ENCODE data around the gene DPF1.

Gene DPF1

DNA sequence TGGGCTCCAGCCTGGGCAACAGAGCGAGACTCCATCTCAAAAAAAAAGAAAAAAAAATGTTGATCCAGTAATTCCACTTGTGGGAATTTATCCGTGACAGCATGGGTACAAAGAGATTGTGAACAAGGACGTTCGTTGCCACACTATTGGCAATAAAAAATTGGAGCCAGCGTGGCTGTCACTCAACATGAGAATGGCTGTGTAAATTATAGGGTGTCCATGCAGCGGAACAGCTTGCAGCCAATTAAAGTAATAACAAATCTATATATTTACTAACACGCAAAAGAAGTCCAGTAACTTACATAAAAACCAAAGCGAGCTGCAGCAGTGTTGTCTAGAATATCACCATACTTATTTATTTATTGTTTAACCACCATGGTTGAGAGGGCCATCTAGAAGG, 19.3 kb downstream of the DPF1 start:
- no peak for DNase-seq (ENCODE audit: insufficient read length, low spot score)
- no peak for TF ChIP-seq POLR2A (IDR thresholded peaks at IDR 0.05; ENCODE audit: low read depth, low read length)
- no peak for FAIRE-seq

DNA sequence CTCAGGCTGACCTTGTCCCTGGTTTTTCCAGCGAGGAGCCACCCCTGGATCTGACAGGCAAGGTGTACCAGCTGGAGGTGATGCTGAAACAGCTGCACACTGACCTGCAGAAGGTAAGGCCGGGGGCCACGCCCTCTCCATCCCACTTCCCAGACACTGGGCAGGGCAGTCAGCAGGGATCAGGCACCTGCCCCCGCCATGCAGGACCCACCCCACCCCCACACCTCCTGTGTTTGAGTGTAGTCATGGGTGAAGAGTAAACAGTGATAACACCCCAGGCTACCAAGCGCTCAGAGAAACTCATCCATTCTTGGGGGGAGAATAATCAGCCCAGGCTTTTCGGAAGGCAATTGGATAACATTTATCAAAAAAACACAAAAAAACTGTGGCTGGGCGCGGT, 19.9 kb downstream of the DPF1 start:
- no peak for DNase-seq (ENCODE audit: insufficient read length, low spot score)
- no peak for TF ChIP-seq POLR2A (IDR thresholded peaks at IDR 0.05; ENCODE audit: low read depth, low read length)
- FAIRE-seq: no peak

DNA sequence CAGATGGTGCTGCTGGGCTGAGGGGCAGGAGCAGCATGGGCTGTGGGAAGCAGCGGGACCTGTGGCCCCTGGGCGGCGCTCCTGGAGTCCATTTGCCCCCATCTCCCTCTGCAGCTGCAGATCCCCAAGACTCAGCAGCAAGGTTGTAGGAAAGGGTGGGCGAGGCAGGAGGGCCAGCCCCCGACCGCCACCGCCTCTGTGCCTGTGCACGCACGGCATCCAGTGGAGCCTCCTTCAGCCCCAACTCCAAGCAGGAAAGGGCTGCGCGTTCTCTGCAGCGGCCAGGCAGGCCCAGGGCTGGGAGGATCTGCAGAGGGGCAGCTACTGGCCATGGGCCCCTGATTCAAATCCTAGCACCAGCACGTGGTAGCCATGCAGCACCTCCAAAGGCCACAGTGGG, 20.8 kb downstream of the DPF1 start:
- no peak for FAIRE-seq
- no peak for TF ChIP-seq POLR2A (IDR thresholded peaks at IDR 0.05; ENCODE audit: low read depth, low read length)
- no peak for DNase-seq (ENCODE audit: insufficient read length, low spot score)

DNA sequence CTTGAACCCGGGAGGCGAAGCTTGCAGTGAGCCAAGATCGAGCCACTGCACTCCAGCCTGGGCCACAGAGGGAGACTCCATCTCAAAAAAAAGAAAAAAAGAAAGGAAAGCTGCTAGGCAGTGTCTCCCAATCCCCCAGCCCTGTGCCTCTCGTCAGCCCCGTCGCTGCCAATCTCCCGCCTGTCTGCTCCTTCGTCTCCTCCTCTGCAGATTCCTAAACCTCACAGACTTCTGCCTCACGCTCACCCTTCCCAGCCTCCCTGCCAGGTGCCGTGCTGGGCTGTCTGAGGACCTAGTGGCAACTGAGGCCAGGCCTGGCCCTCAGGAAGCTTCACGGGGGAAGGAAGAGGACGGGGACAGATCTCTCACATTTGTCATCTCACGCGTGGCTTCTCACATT, 21.5 kb downstream of the DPF1 start:
- TF ChIP-seq POLR2A (IDR thresholded peaks at IDR 0.05; ENCODE audit: low read depth, low read length): no peak
- DNase-seq (ENCODE audit: insufficient read length, low spot score) (no peak), FAIRE-seq (no peak)

DNA sequence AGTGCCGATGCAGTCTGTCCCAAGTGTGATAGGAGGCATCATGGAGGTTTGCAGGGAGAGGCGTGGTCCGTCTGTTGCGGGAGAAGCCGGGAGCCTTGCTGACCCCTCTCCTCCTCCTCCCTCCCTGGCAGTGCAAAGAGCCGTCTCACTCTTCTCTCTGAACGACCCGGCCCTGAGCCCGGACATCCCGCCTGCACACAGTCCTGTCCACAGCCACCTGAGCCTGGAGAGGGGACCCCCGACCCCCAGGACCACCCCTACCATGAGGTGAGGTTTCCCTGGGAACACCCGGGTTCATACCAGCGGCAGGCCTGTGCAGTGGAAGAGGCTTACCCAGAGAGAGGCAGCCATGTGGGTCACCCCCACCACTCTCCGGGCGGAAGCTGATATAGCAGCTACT, 22.3 kb downstream of the DPF1 start:
- FAIRE-seq (no peak), DNase-seq (ENCODE audit: insufficient read length, low spot score) (no peak)
- TF ChIP-seq POLR2A (IDR thresholded peaks at IDR 0.05; ENCODE audit: low read depth, low read length): no peak

DNA sequence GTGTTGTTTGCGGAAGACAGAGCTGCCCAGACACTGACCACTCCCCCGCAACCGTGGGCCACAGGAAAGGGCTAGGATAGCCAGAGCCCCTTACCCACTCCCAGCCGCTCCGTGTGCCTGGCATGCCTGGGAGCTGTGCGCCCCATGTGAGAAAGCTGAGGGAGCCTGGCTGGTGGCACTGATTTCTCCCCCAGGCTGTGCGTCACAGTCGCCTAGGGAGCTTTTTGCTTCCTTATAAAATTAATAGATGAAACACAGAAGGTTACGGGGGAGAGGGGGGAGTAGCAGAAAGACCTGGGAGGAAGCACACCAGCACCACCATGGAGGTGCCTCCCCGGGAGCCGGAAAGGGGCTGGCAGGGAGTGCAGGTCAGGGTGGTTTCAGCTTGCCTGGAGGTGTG, 24.7 kb downstream of the DPF1 start:
- TF ChIP-seq POLR2A (IDR thresholded peaks at IDR 0.05; ENCODE audit: low read depth, low read length): no peak
- DNase-seq (ENCODE audit: insufficient read length, low spot score) (no peak), FAIRE-seq (no peak)

DNA sequence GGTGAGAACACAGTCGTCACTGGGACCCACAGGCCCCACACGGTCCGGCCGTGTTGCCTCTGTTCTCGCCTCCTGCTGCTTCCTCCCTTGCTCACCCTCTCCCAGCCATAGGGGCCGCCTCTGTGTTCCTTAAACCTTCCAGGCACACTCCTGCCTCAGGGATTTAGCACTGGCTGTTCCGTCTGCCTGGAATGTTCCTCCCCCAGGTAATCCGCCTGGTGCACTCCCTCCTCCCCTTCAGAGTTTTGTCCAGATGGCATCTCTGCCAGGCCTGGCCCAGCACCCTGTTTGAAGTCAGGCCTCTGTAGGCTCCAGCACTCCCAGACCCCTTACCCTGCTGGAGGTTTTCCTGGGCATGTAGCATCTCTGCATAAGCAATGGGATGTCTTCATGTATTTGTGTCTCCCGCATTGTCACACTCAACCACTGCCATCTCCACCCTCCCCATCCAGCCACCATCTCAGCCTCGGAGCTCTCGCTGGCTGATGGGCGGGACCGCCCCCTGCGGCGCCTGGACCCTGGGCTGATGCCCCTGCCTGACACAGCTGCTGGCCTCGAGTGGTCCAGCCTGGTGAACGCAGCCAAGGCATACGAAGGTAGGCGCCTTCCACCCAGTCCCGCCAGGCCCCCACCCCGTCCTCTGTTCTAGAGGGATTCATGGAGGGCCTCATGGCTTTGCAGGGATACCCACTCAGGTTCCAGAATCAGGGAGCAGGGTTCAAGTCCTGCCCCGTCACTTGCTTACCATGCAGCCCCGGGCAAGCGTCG, 25.9 kb downstream of the DPF1 start:
- no peak for TF ChIP-seq POLR2A (IDR thresholded peaks at IDR 0.05; ENCODE audit: low read depth, low read length)
- DNase-seq (ENCODE audit: insufficient read length, low spot score): no peak
- FAIRE-seq: no peak

DNA sequence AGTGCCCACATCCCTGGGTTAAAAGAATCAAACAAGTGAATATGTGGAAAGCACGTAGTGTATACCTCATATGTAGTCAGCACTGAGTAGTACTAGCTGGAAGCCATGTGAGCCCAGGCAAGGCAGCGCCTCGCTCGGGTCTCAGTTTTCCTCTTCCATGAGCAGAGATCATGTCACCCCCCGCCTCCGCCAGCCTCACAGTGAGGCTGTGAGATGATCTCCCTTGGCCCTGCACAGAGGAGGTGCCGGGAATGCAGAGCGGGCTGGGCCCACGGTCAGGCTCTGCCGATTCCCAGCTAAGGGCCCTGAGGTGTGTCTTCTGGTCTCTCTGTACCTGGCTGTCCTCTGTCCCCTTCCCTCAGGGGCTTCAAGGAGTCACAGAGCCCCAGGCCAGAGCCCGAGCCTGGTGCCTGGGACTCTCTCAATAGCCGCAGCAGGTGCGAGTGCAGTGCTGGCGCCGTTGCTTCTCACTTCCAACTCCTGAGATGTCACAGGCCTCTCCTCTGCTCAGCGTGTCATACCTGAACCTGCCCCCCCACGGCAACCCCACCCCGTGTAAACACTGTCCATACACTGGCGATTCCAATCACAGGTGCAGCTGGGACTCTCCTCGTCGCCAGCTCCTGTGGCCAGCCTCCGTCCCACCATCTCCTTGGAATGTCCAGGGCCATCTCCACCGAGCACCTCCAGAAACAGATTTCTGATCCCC, 26.9 kb downstream of the DPF1 start:
- TF ChIP-seq POLR2A (IDR thresholded peaks at IDR 0.05; ENCODE audit: low read depth, low read length): no peak
- DNase-seq (ENCODE audit: insufficient read length, low spot score) (no peak), FAIRE-seq (no peak)

DNA sequence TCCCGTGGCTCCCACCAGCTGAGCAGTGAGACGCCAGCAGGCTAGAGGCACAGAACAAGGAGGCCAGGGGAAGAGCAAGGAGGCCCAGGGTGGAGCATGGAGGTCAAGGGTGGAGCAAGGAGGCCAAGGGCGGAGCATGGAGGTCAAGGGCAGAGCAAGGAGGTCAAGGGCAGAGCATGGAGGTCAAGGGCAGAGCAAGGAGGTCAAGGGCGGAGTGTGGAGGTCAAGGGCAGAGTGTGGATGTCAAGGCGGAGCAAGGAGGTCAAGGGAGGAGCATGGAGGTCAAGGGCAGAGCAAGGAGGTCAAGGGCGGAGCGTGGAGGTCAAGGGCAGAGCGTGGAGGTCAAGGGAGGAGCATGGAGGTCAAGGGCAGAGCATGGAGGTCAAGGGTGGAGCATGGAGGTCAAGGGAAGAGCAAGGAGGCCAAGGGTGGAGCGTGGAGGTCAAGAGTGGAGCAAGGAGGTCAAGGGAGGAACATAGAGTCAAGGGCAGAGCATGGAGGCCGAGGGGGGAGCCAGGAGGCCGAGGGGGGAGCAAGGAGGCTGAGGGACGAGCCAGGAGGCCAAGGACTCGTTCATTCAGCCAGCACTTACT, 27.7 kb downstream of the DPF1 start:
- FAIRE-seq: no peak
- DNase-seq (ENCODE audit: insufficient read length, low spot score): no peak
- no peak for TF ChIP-seq POLR2A (IDR thresholded peaks at IDR 0.05; ENCODE audit: low read depth, low read length)

DNA sequence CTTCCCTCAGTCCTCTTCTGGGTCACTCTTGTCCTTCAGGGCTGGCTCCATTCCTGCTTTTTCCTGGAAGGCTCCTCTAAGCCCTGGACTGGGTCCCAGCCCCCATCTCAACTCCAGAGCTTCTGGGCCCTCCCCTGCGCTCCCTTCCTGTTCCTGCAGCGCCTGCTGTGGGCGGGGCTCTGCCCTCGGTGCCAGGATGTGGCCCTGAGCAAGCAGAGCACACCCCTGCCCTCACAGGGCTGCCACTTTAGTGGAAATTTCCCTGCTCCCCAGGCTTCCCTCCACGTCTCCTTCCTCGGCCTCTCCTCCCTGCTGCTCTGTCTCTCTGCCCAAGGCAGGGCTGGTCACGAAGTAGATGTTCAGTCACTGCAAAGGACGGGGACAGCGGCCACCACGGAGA, 28.8 kb downstream of the DPF1 start:
- DNase-seq (ENCODE audit: insufficient read length, low spot score): no peak
- TF ChIP-seq POLR2A (IDR thresholded peaks at IDR 0.05; ENCODE audit: low read depth, low read length): no peak
- no peak for FAIRE-seq

DNA sequence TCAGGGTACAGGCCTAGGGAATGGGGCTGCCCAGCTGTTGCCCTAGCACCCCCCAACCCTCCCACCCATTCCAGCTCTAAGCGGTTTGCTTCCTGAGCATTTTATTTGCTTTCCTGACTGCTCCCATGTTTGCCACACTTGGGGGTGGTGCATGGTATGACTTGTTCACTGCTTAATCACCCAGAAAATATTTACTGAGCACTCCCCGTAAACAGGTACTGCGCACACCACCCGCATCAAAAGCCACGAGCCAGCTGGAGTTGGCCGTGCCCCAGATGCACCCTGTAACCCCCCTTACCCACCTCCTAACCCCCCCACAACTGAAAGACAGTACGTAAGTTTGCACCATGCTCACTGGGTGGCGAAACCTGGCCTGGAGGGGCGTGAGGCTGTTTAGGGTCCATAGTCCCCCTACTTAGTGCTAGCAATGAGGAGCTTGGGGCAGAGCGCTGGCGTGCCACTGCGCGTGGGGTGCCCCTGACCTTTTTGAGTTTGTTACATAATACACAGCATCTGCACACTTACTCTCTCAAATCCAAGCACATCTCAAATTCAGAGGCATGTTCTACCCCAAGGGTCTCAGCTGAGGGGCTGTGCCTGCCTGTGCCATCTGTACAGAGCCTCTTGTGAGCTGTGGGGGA, 29.8 kb downstream of the DPF1 start:
- no peak for TF ChIP-seq POLR2A (IDR thresholded peaks at IDR 0.05; ENCODE audit: low read depth, low read length)
- FAIRE-seq (no peak), DNase-seq (ENCODE audit: insufficient read length, low spot score) (no peak)

DNA sequence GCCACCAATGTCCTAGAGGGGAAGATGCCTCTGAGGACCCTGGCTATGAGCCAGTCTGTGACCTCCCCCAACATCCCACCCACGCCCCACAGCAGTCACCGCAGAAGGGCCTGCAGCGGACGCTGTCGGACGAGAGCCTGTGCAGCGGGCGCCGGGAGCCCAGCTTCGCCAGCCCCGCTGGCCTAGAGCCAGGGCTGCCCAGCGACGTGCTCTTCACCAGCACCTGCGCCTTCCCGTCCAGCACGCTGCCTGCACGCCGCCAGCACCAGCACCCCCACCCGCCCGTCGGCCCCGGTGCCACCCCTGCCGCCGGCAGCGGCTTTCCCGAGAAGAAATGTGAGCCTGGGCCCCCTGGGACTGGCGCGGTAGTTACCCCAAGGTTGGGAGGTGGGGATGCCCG, 30.6 kb downstream of the DPF1 start:
- FAIRE-seq: no peak
- no peak for DNase-seq (ENCODE audit: insufficient read length, low spot score)
- no peak for TF ChIP-seq POLR2A (IDR thresholded peaks at IDR 0.05; ENCODE audit: low read depth, low read length)

DNA sequence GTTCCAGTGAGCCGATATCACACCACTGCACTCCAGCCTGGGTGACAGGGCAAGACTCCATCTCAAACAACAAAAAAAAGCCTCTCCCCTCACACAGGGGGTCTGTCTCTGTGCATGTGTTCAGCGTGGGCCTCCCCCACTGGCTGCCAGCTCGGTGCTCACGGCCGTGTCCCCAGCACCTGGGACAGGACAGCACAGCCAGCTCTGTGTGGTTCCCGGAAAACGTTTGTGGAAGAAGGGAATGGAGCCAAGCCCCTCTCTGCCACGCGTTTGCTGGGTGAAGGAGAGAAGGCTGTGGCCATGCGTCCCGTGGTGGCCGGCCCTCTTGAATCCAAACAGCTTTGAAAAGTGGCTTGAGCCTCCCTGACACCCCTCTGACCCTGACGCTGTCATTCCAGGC, 32.3 kb downstream of the DPF1 start:
- DNase-seq (ENCODE audit: insufficient read length, low spot score): no peak
- FAIRE-seq: no peak
- no peak for TF ChIP-seq POLR2A (IDR thresholded peaks at IDR 0.05; ENCODE audit: low read depth, low read length)

DNA sequence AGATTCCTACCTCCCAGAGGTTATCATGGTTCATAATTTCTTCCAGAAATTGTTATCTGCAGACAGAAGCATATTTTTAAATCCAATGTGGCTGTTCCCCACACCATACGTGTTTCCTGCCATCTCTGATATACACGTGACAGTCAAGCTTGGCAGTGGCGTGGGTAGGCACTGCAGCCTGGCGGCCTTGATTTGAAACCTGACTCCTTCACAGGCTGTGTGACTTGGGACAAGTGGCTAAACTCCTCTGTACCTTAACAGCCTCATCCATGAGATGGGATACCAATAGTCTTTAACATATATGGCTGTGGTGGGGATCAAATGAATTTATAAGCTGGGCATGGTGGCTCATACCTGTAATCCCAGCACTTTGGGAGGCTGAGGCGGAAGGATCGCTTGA, 33.2 kb downstream of the DPF1 start:
- DNase-seq (ENCODE audit: insufficient read length, low spot score) (no peak), FAIRE-seq (no peak)
- TF ChIP-seq POLR2A (IDR thresholded peaks at IDR 0.05; ENCODE audit: low read depth, low read length): no peak
